Endothelial cell of umbilical vein (primary cell): Measurements from ENCODE around the gene ACTMAP. TPM values are rescaled to one million over a fixed set of nuclear protein-coding genes. Genes with fewer than 3 reads are reported as not detected.
"Not testable (repeated sequence)": the region's sequence is repeated elsewhere in the genome, so short reads cannot be mapped to it uniquely, and the experiment has no call there.

Experiments used
- BruUV-seq: library from RNA; stranded (reverse); fragments of 400-500 nt; replicated peaks from 2 replicates; lab custom pipeline; 2021; lab: Mats Ljungman, UMichigan
- CTCF ChIA-PET: fragments of 300-600, 350-600 bp; sonication (Branson Sonifier 250); formaldehyde crosslinking; loops from one replicate; lab custom pipeline; 2021; ENCODE audit warnings: antibody characterized with exemption, inconsistent platforms; lab: Charles Lee
- POLR2A ChIA-PET: fragments of 300-600, 350-600 bp; sonication (Branson Sonifier 250); formaldehyde crosslinking; loops from one replicate; lab custom pipeline; 2021; ENCODE audit warnings: antibody characterized with exemption, inconsistent platforms; lab: Charles Lee
- DNase-seq: peaks from one replicate; pipeline ENCODE4 v3.0.0-alpha.2; 2011; ENCODE audit warnings: low read depth, low spot score
- FAIRE-seq: peaks from 2 replicates; lab custom pipeline; 2011; peaks lifted over from hg19 to GRCh38; lab: Jason Lieb, UNC
- H2AFZ ChIP-seq: 2 replicates; pipeline ENCODE4 v1.6.0; 2012; ENCODE audit warnings: low read depth, low read length, control low read depth, inconsistent platforms
- H3K27ac ChIP-seq: 2 replicates; pipeline ENCODE4 v1.5.1; 2011; ENCODE audit warnings: low read depth, mild to moderate bottlenecking, control low read depth, low read length, moderate library complexity; ENCODE audit not compliant: insufficient read depth
- H3K27me3 ChIP-seq, 2 experiments: 2 replicates each; pipeline versions ENCODE4 v1.6.0 to v1.6.1; 2011; ENCODE audit warnings: low read length in 2 of 2, mixed read lengths in 1 of 2; ENCODE audit not compliant: control insufficient read depth in 2 of 2, insufficient read depth in 2 of 2
- H3K36me3 ChIP-seq, 2 experiments: 2 replicates in 1 of 2; 3 replicates in 1 of 2; pipeline ENCODE4 v1.5.1; 2011; ENCODE audit warnings: low read length in 2 of 2, mild to moderate bottlenecking in 1 of 2, moderate library complexity in 1 of 2; ENCODE audit not compliant: control insufficient read depth in 2 of 2, insufficient read depth in 2 of 2; ENCODE audit errors: extremely low read depth in 1 of 2
- H3K4me1 ChIP-seq: 3 replicates; pipeline ENCODE4 v1.5.1; 2011; ENCODE audit warnings: mild to moderate bottlenecking, low read length; ENCODE audit not compliant: control insufficient read depth, insufficient read depth; ENCODE audit errors: extremely low read depth
- H3K4me2 ChIP-seq: 2 replicates; pipeline ENCODE4 v1.6.1; 2011; ENCODE audit warnings: low read length, control low read depth, mixed read lengths; ENCODE audit not compliant: insufficient read depth
- H3K4me3 ChIP-seq, 3 experiments: fragments of 200-600 bp in 1 of 3; sonication (generic), shearing (Covaris generic) in 1 of 3; replicated peaks in 1 of 3; 2 replicates each; pipeline ENCODE4 v1.5.1; 2011 to 2016; ENCODE audit warnings: control low read depth in 3 of 3, low read length in 3 of 3, mild to moderate bottlenecking in 2 of 3, inconsistent platforms in 1 of 3, low read depth in 1 of 3, moderate library complexity in 1 of 3; ENCODE audit not compliant: insufficient read depth in 1 of 3
- H3K79me2 ChIP-seq: 2 replicates; pipeline ENCODE4 v1.6.0; 2012; ENCODE audit warnings: low read length, inconsistent platforms; ENCODE audit not compliant: control insufficient read depth, insufficient read depth
- H3K9ac ChIP-seq: replicated peaks from 2 replicates; pipeline ENCODE3; 2011; ENCODE audit warnings: low read length, control low read depth; ENCODE audit not compliant: insufficient read depth; ENCODE audit errors: extremely low read depth
- H3K9me1 ChIP-seq: replicated peaks from 3 replicates; pipeline ENCODE4 v1.6.0; 2011; ENCODE audit warnings: mild to moderate bottlenecking, low read length; ENCODE audit not compliant: control insufficient read depth, insufficient read depth; ENCODE audit errors: extremely low read depth
- H3K9me3 ChIP-seq: replicated peaks from 2 replicates; pipeline ENCODE4 v1.5.1; 2012; ENCODE audit warnings: low read length, inconsistent platforms; ENCODE audit not compliant: control insufficient read depth, insufficient read depth
- H4K20me1 ChIP-seq: replicated peaks from 2 replicates; pipeline ENCODE3; 2011; ENCODE audit warnings: mild to moderate bottlenecking, low read length; ENCODE audit not compliant: control insufficient read depth, insufficient read depth; ENCODE audit errors: extremely low read depth
- EZH2 ChIP-seq: IDR thresholded peaks from 2 replicates; pipeline ENCODE4 v1.6.1; 2012; ENCODE audit warnings: borderline replicate concordance, low read depth, mild to moderate bottlenecking, moderate library complexity, low read length, inconsistent platforms; ENCODE audit not compliant: severe bottlenecking
- FOS ChIP-seq: IDR thresholded peaks from 2 replicates; pipeline ENCODE4 v1.6.1; 2011; ENCODE audit warnings: mild to moderate bottlenecking, low read length, moderate library complexity, borderline replicate concordance; ENCODE audit not compliant: insufficient read depth
- GATA2 ChIP-seq: IDR thresholded peaks from 2 replicates; pipeline ENCODE4 v1.7.0; 2011; ENCODE audit warnings: low read depth, mild to moderate bottlenecking, moderate library complexity, mixed read lengths, low read length; ENCODE audit not compliant: insufficient read length, insufficient read depth
- JUN ChIP-seq: IDR thresholded peaks from 2 replicates; pipeline ENCODE4 v1.6.1; 2011; ENCODE audit warnings: borderline replicate concordance, low read depth; ENCODE audit not compliant: insufficient read length, insufficient read depth
- MAX ChIP-seq: IDR thresholded peaks from 2 replicates; pipeline ENCODE4 v1.6.1; 2011; ENCODE audit not compliant: insufficient read depth, insufficient read length
- MYC ChIP-seq: IDR thresholded peaks from one replicate; pipeline ENCODE4 v1.6.1; 2011; ENCODE audit warnings: mild to moderate bottlenecking, low read depth, low read length
- POLR2A ChIP-seq: IDR thresholded peaks from 2 replicates; pipeline ENCODE4 v1.6.1; 2012; ENCODE audit warnings: low read depth, mild to moderate bottlenecking, control low read depth, low read length
- POLR2AphosphoS5 ChIP-seq: IDR thresholded peaks from 2 replicates; pipeline ENCODE4 v1.6.1; 2012; ENCODE audit warnings: low read depth, mild to moderate bottlenecking, control low read depth, low read length, moderate library complexity; ENCODE audit not compliant: insufficient read depth
- dilution Hi-C: fragments of 300-500 bp; cut with MboI; formaldehyde crosslinking; loops from one replicate; pipeline ENCODE4 v1.15.0; 2019; ENCODE audit warnings: low sequenced_read_pairs; ENCODE audit not compliant: extremely low pct_ligation_motif_present
- intact Hi-C: fragments of 100-400 bp; cut with micrococcal nuclease; formaldehyde crosslinking; loops from one replicate; pipeline ENCODE4 v1.10.0; 2022
- polyA plus RNA-seq, 4 experiments: library from polyadenylated mRNA; depleted of rRNA in 3 of 4; stranded (reverse) in 3 of 4; unstranded in 1 of 4; fragments of >200 nt; gene quantifications; 2 replicates each; pipeline versions ENCODE4 v1.2.1 to v1.2.3, GENCODE V29; 2011 to 2012; ENCODE audit warnings: missing spikeins in 1 of 4
- total RNA-seq: library from RNA; stranded (reverse); gene quantifications from 2 replicates; pipeline ENCODE4 v1.2.3, GENCODE V29; 2021

ACTMAP gene
- total and polyA plus RNA-seq, 2 donors (not counting 3 experiments of a cell fraction or from before 2014, with no cell fraction given) = 5.2 to 9.1 TPM

GRCh38 chr19:40733149-40733548 lies 17.1 kb downstream of the ACTMAP start:
- Histone ChIP-seq H3K9me3 (no peaks in the 10 kb centered on the region), H3K9me1 (no peaks in the 10 kb centered on the region), H3K27me3 (no peaks in the 10 kb centered on the region), H4K20me1 (no peaks in the 10 kb centered on the region), H3K4me1 (no peaks in the 10 kb centered on the region), H3K79me2 (no peaks in the 10 kb centered on the region), H3K9ac (no peak overlapping the region), H2AFZ (no peak overlapping the region), H3K27ac (no peak overlapping the region), H3K4me3 (no peak overlapping the region), H3K4me2 (no peak overlapping the region), H3K36me3 (peaks cover 21 to 41% of the 10 kb centered on the region in 2 experiments)
- CTCF ChIA-PET = interaction anchor here (1.1 to 1.7 kb wide), 3 partner anchors 12 to 99 kb away, joined by 3 to 4 read pairs (median 3); partner anchors contain the start of gene EGLN2
- intact Hi-C loops (no loop called here), dilution Hi-C loops (no loop called here)
- DNase-seq (no peak), FAIRE-seq (no peak)
- BruUV-seq = no TSS peak
- POLR2A ChIA-PET = no interaction called here
- TF ChIP-seq JUN (no peak), GATA2 (no peak), POLR2AphosphoS5 (no peak), MYC (no peak), EZH2 (no peak), FOS (no peak), MAX (no peak), POLR2A (no peak)

- H4K20me1 ChIP-seq, H3K27ac ChIP-seq, H3K4me2 ChIP-seq, BruUV-seq, DNase-seq, H3K4me3 ChIP-seq, H3K27me3 ChIP-seq, H3K9me1 ChIP-seq, FAIRE-seq, dilution Hi-C loops, H3K79me2 ChIP-seq, H3K9ac ChIP-seq, H3K9me3 ChIP-seq, POLR2A ChIA-PET, H3K4me1 ChIP-seq, intact Hi-C loops, H2AFZ ChIP-seq: not testable (repeated sequence)
- peaks cover 21 to 38% of the 10 kb centered on the region in 2 experiments for H3K36me3 ChIP-seq
- CTCF ChIA-PET = interaction anchor here (1.2 to 1.7 kb wide), 2 partner anchors 13 to 98 kb away, joined by 3 to 4 read pairs; no protein-coding TSS in a partner anchor
Measured at GRCh38 chr19:40732304-40732703, 18.0 kb downstream of the ACTMAP start.

GRCh38 chr19:40730065-40730464 lies 20.2 kb downstream of the ACTMAP start:
- H3K4me2 ChIP-seq, H3K4me3 ChIP-seq, intact Hi-C loops, H3K9me1 ChIP-seq, dilution Hi-C loops, H3K9ac ChIP-seq, FAIRE-seq, H3K9me3 ChIP-seq, DNase-seq, H2AFZ ChIP-seq, CTCF ChIA-PET, H3K27me3 ChIP-seq, H3K27ac ChIP-seq, H4K20me1 ChIP-seq, H3K4me1 ChIP-seq, POLR2A ChIA-PET, H3K79me2 ChIP-seq, BruUV-seq: not testable (repeated sequence)
- peaks cover 14 to 29% of the 10 kb centered on the region in 2 experiments for H3K36me3 ChIP-seq
